Neuron (in vitro differentiated cells): Measurements from ENCODE around the gene OR51E1.

Experiments
- H2AFZ ChIP-seq: one replicate; pipeline ENCODE4 v1.6.1; 2013; ENCODE audit warnings: low read depth, mild to moderate bottlenecking, inconsistent platforms, low read length, moderate library complexity
- H3K27me3 ChIP-seq: one replicate; pipeline ENCODE4 v1.6.1; 2013; ENCODE audit warnings: low read length; ENCODE audit not compliant: insufficient read depth
- H3K36me3 ChIP-seq: one replicate; pipeline ENCODE4 v1.6.1; 2013; ENCODE audit warnings: low read length; ENCODE audit not compliant: insufficient read depth
- H3K4me1 ChIP-seq: one replicate; pipeline ENCODE4 v1.6.1; 2013; ENCODE audit warnings: low read length; ENCODE audit not compliant: insufficient read depth
- H3K4me3 ChIP-seq: 2 replicates; pipeline ENCODE4 v1.5.1; 2013; ENCODE audit warnings: mild to moderate bottlenecking, low read length, moderate library complexity
- H3K9me3 ChIP-seq: one replicate; pipeline ENCODE4 v1.6.1; 2013; ENCODE audit warnings: low read length

Gene OR51E1

GRCh38 chr11:4664786-4665185, 21.0 kb downstream of the OR51E1 start:
- H3K27me3 ChIP-seq, result peaks cover 3% of the 10 kb centered on the region
- H3K9me3 ChIP-seq, result no peaks in the 10 kb centered on the region
- no peaks in the 10 kb centered on the region for H3K4me1 ChIP-seq
- H3K4me3 ChIP-seq, result no peak overlapping the region
- H2AFZ ChIP-seq, result no peak overlapping the region
- H3K36me3 ChIP-seq, result no peaks in the 10 kb centered on the region

DNA sequence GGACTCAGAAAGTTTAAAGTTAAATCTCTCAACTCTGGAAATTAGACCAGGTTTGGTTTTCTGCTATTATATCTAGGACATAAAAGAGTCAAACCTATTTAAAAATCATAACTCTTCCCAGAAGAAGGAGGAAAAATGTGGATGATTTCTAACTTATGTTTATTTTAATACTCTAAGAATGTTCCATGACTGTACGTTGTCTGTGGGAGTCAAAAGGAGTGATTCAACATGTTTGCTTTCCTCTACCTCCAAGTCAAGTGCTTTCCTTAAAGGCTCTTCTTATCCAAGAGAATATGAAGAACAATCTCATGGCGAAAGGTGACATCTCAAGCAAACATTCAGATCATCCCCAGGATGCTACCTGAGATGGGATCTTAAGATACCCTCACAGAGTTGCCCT, 21.6 kb downstream of the OR51E1 start:
- H3K4me1 ChIP-seq, result no peaks in the 10 kb centered on the region
- peaks cover 3% of the 10 kb centered on the region for H3K27me3 ChIP-seq
- no peak overlapping the region for H3K4me3 ChIP-seq
- H3K36me3 ChIP-seq, result no peaks in the 10 kb centered on the region
- no peaks in the 10 kb centered on the region for H3K9me3 ChIP-seq
- H2AFZ ChIP-seq, result no peak overlapping the region

GRCh38 chr11:4671741-4672140, 28.0 kb downstream of the OR51E1 start:
- H3K27me3 ChIP-seq, result no peaks in the 10 kb centered on the region
- no peaks in the 10 kb centered on the region for H3K36me3 ChIP-seq
- H3K4me3 ChIP-seq, result no peak overlapping the region
- H3K4me1 ChIP-seq, result no peaks in the 10 kb centered on the region
- no peak overlapping the region for H2AFZ ChIP-seq
- no peaks in the 10 kb centered on the region for H3K9me3 ChIP-seq

DNA sequence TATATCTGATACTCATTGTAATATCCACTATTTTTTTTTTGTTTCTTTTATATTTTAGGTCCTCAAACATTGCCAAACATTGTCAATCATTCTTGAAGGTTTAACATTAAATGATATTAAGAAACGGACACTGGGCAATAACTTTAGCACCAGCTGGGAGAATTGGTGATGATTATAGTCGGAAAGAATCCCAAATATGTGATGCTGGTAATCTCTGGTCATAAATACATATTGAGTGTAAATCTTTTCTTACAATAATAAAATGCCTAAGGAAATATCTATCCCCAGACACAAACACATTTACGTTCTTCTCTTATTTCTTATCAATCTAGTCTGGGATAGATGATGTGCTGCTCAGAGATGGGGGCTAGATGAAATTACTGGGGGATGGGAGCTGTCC, 28.7 kb downstream of the OR51E1 start:
- Histone ChIP-seq H3K27me3 (no peaks in the 10 kb centered on the region), H3K4me1 (no peaks in the 10 kb centered on the region), H3K9me3 (no peaks in the 10 kb centered on the region), H2AFZ (no peak overlapping the region), H3K36me3 (no peaks in the 10 kb centered on the region), H3K4me3 (no peak overlapping the region)

GRCh38 chr11:4673781-4674180, 30.0 kb downstream of the OR51E1 start:
- Histone ChIP-seq H3K36me3 (no peaks in the 10 kb centered on the region), H2AFZ (no peak overlapping the region), H3K9me3 (no peaks in the 10 kb centered on the region), H3K4me1 (no peaks in the 10 kb centered on the region), H3K27me3 (no peaks in the 10 kb centered on the region), H3K4me3 (no peak overlapping the region)

DNA sequence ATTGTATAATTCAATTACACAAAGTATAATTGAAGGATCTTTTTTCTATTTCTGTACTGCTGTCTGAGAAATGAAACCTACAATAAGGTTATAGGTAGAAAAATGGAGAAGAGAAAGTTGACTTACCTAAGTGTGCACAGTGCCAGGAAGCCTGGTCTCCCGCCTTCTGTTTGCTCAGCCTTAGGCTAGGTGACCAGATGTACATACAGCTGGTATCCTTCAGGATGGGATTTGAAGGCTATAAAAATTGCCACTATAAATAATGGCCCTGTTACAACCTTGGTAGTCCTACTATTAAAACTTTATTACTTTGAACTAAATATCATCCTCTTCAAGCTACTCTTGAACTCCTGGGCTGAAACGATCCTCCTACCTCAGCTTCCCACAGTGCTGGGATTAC, 34.2 kb downstream of the OR51E1 start:
- Histone ChIP-seq H3K36me3 (no peaks in the 10 kb centered on the region), H2AFZ (no peak overlapping the region), H3K4me1 (peaks cover 13% of the 10 kb centered on the region)

GRCh38 chr11:4680341-4680740, 36.6 kb downstream of the OR51E1 start:
- Histone ChIP-seq H3K9me3 (no peaks in the 10 kb centered on the region), H2AFZ (no peak overlapping the region), H3K4me3 (no peak overlapping the region), H3K27me3 (no peaks in the 10 kb centered on the region), H3K4me1 (peaks cover 23% of the 10 kb centered on the region), H3K36me3 (no peaks in the 10 kb centered on the region)

More for the DNA sequence above, 34.2 kb downstream of the OR51E1 start:
- Histone ChIP-seq H3K27me3 (no peaks in the 10 kb centered on the region), H3K9me3 (no peaks in the 10 kb centered on the region), H3K4me3 (no peak overlapping the region)

DNA sequence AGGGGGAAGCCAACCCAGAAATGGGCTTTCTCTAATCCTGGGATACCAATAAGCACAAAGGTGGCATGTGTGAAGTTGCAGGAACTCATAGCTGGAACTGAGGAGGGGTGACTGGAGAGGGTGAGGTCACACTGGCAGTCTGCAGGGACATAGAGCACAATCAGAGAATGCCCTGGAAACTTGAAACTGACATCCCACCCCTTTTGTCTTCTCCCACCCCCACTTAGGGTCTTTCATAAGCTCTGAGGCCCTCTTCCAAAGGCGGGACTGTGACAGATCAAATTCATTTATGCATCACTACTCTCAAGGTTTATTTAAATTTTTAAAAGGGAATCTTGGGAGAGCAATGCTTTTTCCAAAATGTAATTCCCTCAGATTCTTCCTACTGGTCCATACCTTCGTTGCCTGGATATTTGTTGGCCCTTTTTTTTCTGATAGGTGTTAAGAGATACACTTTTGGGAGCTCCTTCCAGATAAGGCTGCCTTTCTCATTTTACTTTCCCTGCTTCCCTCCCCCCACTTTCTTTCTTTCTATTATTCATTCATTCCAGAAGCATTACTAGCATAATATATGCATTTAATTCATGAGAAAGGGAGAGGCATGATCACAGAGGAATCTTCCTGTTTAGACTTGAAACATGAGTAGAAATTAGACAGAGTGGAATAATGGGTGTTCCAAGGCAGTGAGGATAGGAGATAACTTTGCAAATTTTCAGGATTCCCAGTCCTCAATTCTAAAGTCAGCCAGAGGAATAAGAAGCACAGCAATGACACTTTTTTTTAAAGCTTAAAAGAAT, 39.0 kb downstream of the OR51E1 start:
- H3K27me3 ChIP-seq, result no peaks in the 10 kb centered on the region
- H3K9me3 ChIP-seq, result no peaks in the 10 kb centered on the region
- no peak overlapping the region for H2AFZ ChIP-seq
- H3K4me1 ChIP-seq, result peaks cover 23% of the 10 kb centered on the region
- H3K36me3 ChIP-seq, result no peaks in the 10 kb centered on the region
- no peak overlapping the region for H3K4me3 ChIP-seq

- Histone ChIP-seq H3K4me3 (no peak overlapping the region), H3K27me3 (no peaks in the 10 kb centered on the region), H3K4me1 (peaks cover 23% of the 10 kb centered on the region), H3K36me3 (no peaks in the 10 kb centered on the region), H2AFZ (no peak overlapping the region), H3K9me3 (no peaks in the 10 kb centered on the region)
Measured at GRCh38 chr11:4684631-4685285, 41.0 kb downstream of the OR51E1 start.

GRCh38 chr11:4695442-4695841, 51.7 kb downstream of the OR51E1 start:
- H3K4me1 ChIP-seq, result peaks cover 3% of the 10 kb centered on the region
- H3K27me3 ChIP-seq, result no peaks in the 10 kb centered on the region
- H2AFZ ChIP-seq, result no peak overlapping the region
- H3K9me3 ChIP-seq, result no peaks in the 10 kb centered on the region
- no peak overlapping the region for H3K4me3 ChIP-seq
- no peaks in the 10 kb centered on the region for H3K36me3 ChIP-seq

DNA sequence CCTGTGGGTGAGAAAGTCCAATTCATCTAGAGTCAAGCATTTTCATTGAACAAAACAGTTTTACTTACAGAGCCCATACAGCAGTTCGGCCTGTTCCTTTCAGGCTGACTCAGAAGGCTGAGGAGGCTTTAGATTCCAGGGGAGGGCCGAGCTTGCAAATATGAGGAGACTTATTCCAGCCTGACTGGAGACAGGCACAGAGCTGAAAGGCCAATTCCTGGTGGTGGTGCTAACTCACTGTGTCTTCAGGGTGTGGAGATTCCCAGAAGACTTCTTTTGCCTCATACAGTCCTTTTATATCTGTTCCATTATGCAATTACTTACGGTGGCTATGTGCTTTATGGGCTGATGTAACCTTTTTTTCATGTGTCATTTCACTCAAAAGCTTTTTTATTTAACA, 53.8 kb downstream of the OR51E1 start, which contains the start of gene OR51E2:
TSS of gene OR51E2 (minus strand) at position 269 of the 400 bp plus-strand sequence. CDS start 15,142 bp downstream, outside the sequence.
- H3K27me3 ChIP-seq, result no peaks in the 10 kb centered on the region
- H3K9me3 ChIP-seq, result no peaks in the 10 kb centered on the region

GRCh38 chr11:4699697-4700435, 56.1 kb downstream of the OR51E1 start:
- Histone ChIP-seq H3K27me3 (no peaks in the 10 kb centered on the region), H3K9me3 (no peaks in the 10 kb centered on the region), H3K36me3 (no peaks in the 10 kb centered on the region), H2AFZ (no peak overlapping the region), H3K4me1 (peaks cover 3% of the 10 kb centered on the region), H3K4me3 (no peak overlapping the region)

More for the DNA sequence above, 53.8 kb downstream of the OR51E1 start, which contains the start of gene OR51E2:
- Histone ChIP-seq H2AFZ (no peak within 1 kb of the TSS), H3K4me1 (peaks cover 3% of the 10 kb centered on the region), H3K4me3 (no peak within 1 kb of the TSS), H3K36me3 (no peaks in the 10 kb centered on the region)

DNA sequence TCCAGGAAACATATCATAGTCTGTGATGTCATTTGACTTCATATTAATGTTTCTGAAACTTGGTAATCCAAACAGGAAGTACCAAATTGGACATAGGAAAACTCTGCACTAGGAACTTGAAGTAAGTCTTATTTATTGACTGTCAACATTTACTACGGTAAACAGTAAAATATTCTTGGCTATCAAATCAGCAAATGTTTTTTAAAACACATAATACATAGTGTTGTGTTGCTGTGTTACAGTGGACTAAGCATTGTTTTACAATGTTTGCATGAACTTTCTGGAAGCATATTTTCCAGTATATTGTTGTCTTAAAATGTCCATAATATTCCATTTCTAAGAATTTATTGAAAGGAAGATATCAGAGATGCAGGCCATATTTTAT, 56.6 kb downstream of the OR51E1 start:
- Histone ChIP-seq H3K9me3 (no peaks in the 10 kb centered on the region), H3K27me3 (no peaks in the 10 kb centered on the region), H3K4me1 (peaks cover 3% of the 10 kb centered on the region), H3K36me3 (no peaks in the 10 kb centered on the region), H2AFZ (no peak overlapping the region), H3K4me3 (no peak overlapping the region)
